NK-92 treated with Interleukin-12 subunit alpha and Interleukin-12 subunit beta, amount 100 ng/mL, for 24 hours (cell line): ENCODE results near the gene CCDC51.
"Not testable (repeated sequence)": the region's sequence is repeated elsewhere in the genome, so short reads cannot be mapped to it uniquely, and the experiment has no call there.

ENCODE experiments used
- DNase-seq: peaks from one replicate; lab custom pipeline; 2025; lab: John Stamatoyannopoulos, UW

CCDC51 gene

GRCh38 chr3:48465531-48466378, 25.8 kb upstream of the CCDC51 start:
- DNase-seq = peak; percentile 46

- DNase-seq = no peak
Measured at GRCh38 chr3:48465237-48465530, 25.3 kb upstream of the CCDC51 start.

- DNase-seq = no peak
Measured at GRCh38 chr3:48464713-48465221, 24.8 kb upstream of the CCDC51 start.

- no peak for DNase-seq
Measured at GRCh38 chr3:48463703-48464102, 23.8 kb upstream of the CCDC51 start.

GRCh38 chr3:48461767-48462166, 21.8 kb upstream of the CCDC51 start:
- DNase-seq = not testable (repeated sequence)

- DNase-seq = no peak
Measured at GRCh38 chr3:48460517-48460902, 20.6 kb upstream of the CCDC51 start.

GRCh38 chr3:48459773-48460516, 20.0 kb upstream of the CCDC51 start:
- no peak for DNase-seq

- no peak for DNase-seq
Measured at GRCh38 chr3:48459331-48459730, 19.4 kb upstream of the CCDC51 start.

- no peak for DNase-seq
Measured at GRCh38 chr3:48456456-48456855, 16.5 kb upstream of the CCDC51 start.

- no peak for DNase-seq
Measured at GRCh38 chr3:48451270-48451669, 11.4 kb upstream of the CCDC51 start.

GRCh38 chr3:48446425-48447193, 6.7 kb upstream of the CCDC51 start, which contains the start of gene ATRIP:
Gene ATRIP (plus strand): TSS chr3:48446737. CDS start chr3:48446846, 109 bp downstream.
- DNase-seq = peak; percentile 74

GRCh38 chr3:48446043-48446424, 6.1 kb upstream of the CCDC51 start:
- DNase-seq = no peak

- DNase-seq = no peak
Measured at GRCh38 chr3:48445277-48445882, 5.5 kb upstream of the CCDC51 start.

GRCh38 chr3:48441940-48442339, 2.0 kb upstream of the CCDC51 start:
- no peak for DNase-seq

- DNase-seq = no peak
Measured at GRCh38 chr3:48440590-48440958, 655 bp upstream of the CCDC51 start.

GRCh38 chr3:48437812-48438211, 2.1 kb downstream of the CCDC51 start:
- DNase-seq = no peak

- no peak for DNase-seq
Measured at GRCh38 chr3:48436855-48437254, 3.1 kb downstream of the CCDC51 start.

- no peak for DNase-seq
Measured at GRCh38 chr3:48436477-48436787, 3.5 kb downstream of the CCDC51 start.

GRCh38 chr3:48435774-48436476, 4.0 kb downstream of the CCDC51 start:
- DNase-seq = peak; percentile 44

GRCh38 chr3:48435223-48435595, 4.7 kb downstream of the CCDC51 start:
- no peak for DNase-seq

- DNase-seq = no peak
Measured at GRCh38 chr3:48434591-48435222, 5.2 kb downstream of the CCDC51 start.
